Measurements from ENCODE around the gene PLA2G12A. TPM values are rescaled to one million over a fixed set of nuclear protein-coding genes. Genes with fewer than 3 reads are reported as not detected.

Gene PLA2G12A
- total and polyA plus RNA-seq, 2 experiments from 2014 or later = 14.4 to 44.8 TPM

DNA sequence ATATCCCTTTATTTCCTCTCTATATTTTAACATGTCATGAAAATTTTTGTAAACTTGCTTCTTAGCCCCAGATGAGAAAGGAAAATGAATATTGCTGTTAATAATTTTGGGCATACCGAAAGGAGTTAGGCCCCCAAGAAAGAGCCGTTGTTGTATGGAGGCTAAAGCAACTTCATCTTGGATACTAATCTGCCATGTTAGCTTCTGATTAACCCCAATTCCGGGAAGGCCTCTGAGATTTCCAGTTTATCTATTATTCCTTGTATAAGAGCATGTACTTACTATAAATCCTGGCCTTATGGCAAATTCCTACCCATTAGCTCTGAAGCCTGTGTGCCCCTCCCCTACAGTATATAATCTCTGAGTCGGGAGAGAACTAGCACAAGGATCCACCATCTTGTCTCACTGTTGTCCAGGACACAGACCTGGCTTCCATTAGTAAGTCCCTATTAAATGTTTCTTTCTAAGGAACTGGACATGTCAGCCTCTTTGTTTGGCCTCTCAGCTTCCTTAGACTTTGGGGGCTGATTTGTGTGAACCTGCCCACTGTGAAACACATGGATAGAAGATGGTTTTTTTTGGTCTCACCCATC lies 20.9 kb upstream of the PLA2G12A start:
- no peak for TF ChIP-seq EZH2phosphoT487 (IDR thresholded peaks at IDR 0.05; ENCODE audit: insufficient read depth, low read depth)
- no peak for TF ChIP-seq EZH2 (IDR thresholded peaks at IDR 0.05; ENCODE audit: insufficient read depth, poor library complexity, severe bottlenecking)
- Histone ChIP-seq H4K20me1 (ENCODE audit: insufficient read depth) (no peaks in the 10 kb centered on the region), H3K27me3 (replicated peaks; ENCODE audit: insufficient read depth) (no peaks in the 10 kb centered on the region), H3K27ac (no peak overlapping the region), H2AFZ (no peak overlapping the region), H3K79me2 (ENCODE audit: insufficient read depth) (no peaks in the 10 kb centered on the region), H3K9me2 (ENCODE audit: insufficient read depth) (no peaks in the 10 kb centered on the region), H3K36me3 (ENCODE audit: low read depth) (no peaks in the 10 kb centered on the region), H3K9me3 (ENCODE audit: low read depth) (no peaks in the 10 kb centered on the region), H3K4me1 (ENCODE audit: insufficient read depth) (no peaks in the 10 kb centered on the region), H3F3A (ENCODE audit: insufficient read depth) (no peaks in the 10 kb centered on the region), H3K9ac (no peak overlapping the region), H3K4me2 (ENCODE audit: unreplicated experiment) (no peak overlapping the region), H3K4me3 (no peak overlapping the region)
- 57 to 66% methylated on average over 4 of the region's 4 CpGs for WGBS, 2 experiments (ENCODE audit: low coverage in 1 of 2, low lambda C conversion rate in 2 of 2, missing lambda C conversion rate in 2 of 2)
- in situ Hi-C loops (cut with MboI) = no loop called here
- DNase-seq = no peak

DNA sequence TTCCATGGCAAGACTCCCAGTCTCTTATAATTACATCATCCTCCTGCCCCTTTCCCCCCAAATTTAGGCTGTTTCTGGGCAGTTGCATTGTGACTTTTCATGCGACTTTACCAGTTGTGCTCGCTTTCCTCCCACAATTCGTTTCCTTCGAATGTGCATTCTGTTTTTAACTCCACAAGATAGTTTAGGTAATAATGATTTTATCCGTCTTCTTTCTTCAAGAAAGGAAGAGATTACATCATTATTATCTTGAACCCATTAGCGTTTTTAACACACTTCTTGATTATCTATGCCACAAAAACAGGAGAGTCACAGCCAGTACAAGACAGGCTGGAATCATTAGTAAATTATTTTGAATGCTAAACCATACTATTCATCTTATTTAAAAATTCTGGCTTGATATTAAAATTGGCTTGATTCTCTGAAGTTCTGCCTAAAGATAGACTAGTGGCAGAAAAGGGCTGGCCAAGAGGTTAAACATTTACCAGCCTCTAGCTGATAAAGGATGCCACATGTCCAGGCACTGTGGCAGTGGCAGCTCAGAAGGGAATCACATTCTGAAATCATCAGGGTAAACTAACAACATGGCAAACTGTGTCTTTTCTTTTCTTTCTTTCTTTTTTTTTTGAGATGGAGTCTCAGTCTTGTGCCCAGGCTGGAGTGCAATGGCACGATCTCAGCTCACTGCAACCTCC lies 19.7 kb upstream of the PLA2G12A start:
- Histone ChIP-seq H3K27ac (no peak overlapping the region), H3F3A (ENCODE audit: insufficient read depth) (no peaks in the 10 kb centered on the region), H3K9me3 (ENCODE audit: low read depth) (no peaks in the 10 kb centered on the region), H2AFZ (no peak overlapping the region), H3K4me1 (ENCODE audit: insufficient read depth) (no peaks in the 10 kb centered on the region), H3K27me3 (replicated peaks; ENCODE audit: insufficient read depth) (peaks cover 7% of the 10 kb centered on the region; the same call in 1 of the 2 replicates), H3K9me2 (ENCODE audit: insufficient read depth) (no peaks in the 10 kb centered on the region), H3K4me2 (ENCODE audit: unreplicated experiment) (no peak overlapping the region), H3K4me3 (no peak overlapping the region), H3K9ac (no peak overlapping the region), H3K79me2 (ENCODE audit: insufficient read depth) (no peaks in the 10 kb centered on the region), H3K36me3 (ENCODE audit: low read depth) (no peaks in the 10 kb centered on the region), H4K20me1 (ENCODE audit: insufficient read depth) (no peaks in the 10 kb centered on the region)
- TF ChIP-seq EZH2 (IDR thresholded peaks at IDR 0.05; ENCODE audit: insufficient read depth, poor library complexity, severe bottlenecking) = no peak
- TF ChIP-seq EZH2phosphoT487 (IDR thresholded peaks at IDR 0.05; ENCODE audit: insufficient read depth, low read depth) = no peak
- in situ Hi-C loops (cut with MboI) = no loop called here
- 58% methylated on average over 7 of the region's 7 CpGs for WGBS, 2 experiments (ENCODE audit: low coverage in 1 of 2, low lambda C conversion rate in 2 of 2, missing lambda C conversion rate in 2 of 2)
- no peak for DNase-seq

DNA sequence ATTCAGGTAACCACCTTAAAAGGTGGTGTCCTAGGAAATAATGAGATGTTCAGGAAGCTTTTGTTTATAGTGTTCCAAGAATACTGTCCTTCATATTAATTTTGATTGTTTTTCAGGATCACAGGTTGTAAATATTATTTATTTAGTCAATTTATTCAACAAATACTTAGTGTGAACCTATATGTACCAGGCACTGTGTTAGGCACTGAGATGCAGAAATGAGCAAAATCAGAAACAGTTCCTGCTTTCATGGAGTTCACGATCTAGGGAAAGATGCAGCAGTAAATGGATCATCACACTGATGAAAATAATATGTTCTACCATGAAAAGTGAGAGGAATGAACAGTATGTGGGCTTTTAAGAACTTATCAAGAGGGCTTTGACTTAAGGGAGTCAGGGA lies 18.2 kb upstream of the PLA2G12A start:
- no peaks in the 10 kb centered on the region for H3K79me2 ChIP-seq (ENCODE audit: insufficient read depth)
- no peaks in the 10 kb centered on the region for H3K9me3 ChIP-seq (ENCODE audit: low read depth)
- DNase-seq = no peak
- H3K9ac ChIP-seq = no peak overlapping the region
- H3K4me2 ChIP-seq (ENCODE audit: unreplicated experiment) = no peak overlapping the region
- H3K27ac ChIP-seq = no peak overlapping the region
- no peaks in the 10 kb centered on the region for H3K4me1 ChIP-seq (ENCODE audit: insufficient read depth)
- H2AFZ ChIP-seq = no peak overlapping the region
- no peaks in the 10 kb centered on the region for H4K20me1 ChIP-seq (ENCODE audit: insufficient read depth)
- H3K4me3 ChIP-seq = no peak overlapping the region
- in situ Hi-C loops (cut with MboI) = no loop called here
- no peak for TF ChIP-seq EZH2 (IDR thresholded peaks at IDR 0.05; ENCODE audit: insufficient read depth, poor library complexity, severe bottlenecking)
- no peak for TF ChIP-seq EZH2phosphoT487 (IDR thresholded peaks at IDR 0.05; ENCODE audit: insufficient read depth, low read depth)
- H3K27me3 ChIP-seq (replicated peaks; ENCODE audit: insufficient read depth) = peaks cover 14% of the 10 kb centered on the region; the same call in 1 of the 2 replicates
- H3K9me2 ChIP-seq (ENCODE audit: insufficient read depth) = no peaks in the 10 kb centered on the region
- no peaks in the 10 kb centered on the region for H3K36me3 ChIP-seq (ENCODE audit: low read depth)
- WGBS, 2 experiments (ENCODE audit: low coverage in 1 of 2, low lambda C conversion rate in 2 of 2, missing lambda C conversion rate in 2 of 2) = 60 to 75% methylated on average over 1 of the region's 1 CpG
- no peaks in the 10 kb centered on the region for H3F3A ChIP-seq (ENCODE audit: insufficient read depth)

DNA sequence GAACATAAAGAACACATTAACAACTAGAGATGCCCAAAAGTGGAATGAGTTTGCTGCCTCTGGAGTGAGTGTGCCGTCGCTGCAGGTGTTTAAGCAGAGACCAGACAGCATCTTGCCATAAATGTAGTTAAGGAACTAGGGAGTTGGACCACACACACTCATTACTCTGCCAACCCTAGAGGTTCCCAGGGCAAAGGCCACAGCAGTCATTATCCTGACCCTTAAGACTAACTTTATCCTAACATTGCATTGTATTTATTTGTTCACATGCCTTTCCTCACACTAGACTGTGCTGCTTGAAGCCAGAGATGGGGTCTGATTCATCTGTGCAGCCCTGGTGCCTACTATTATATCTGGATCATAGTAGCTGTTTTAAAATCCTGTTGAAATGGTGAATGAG lies 16.9 kb upstream of the PLA2G12A start:
- no peaks in the 10 kb centered on the region for H3K9me3 ChIP-seq (ENCODE audit: low read depth)
- H3K27me3 ChIP-seq (replicated peaks; ENCODE audit: insufficient read depth) = peaks cover 16% of the 10 kb centered on the region; the same call in 1 of the 2 replicates
- no peak overlapping the region for H3K9ac ChIP-seq
- H3K27ac ChIP-seq = no peak overlapping the region
- H3K79me2 ChIP-seq (ENCODE audit: insufficient read depth) = no peaks in the 10 kb centered on the region
- no peaks in the 10 kb centered on the region for H3K9me2 ChIP-seq (ENCODE audit: insufficient read depth)
- H3K4me3 ChIP-seq = no peak overlapping the region
- no peak overlapping the region for H3K4me2 ChIP-seq (ENCODE audit: unreplicated experiment)
- in situ Hi-C loops (cut with MboI) = no loop called here
- no peak for DNase-seq
- no peaks in the 10 kb centered on the region for H3F3A ChIP-seq (ENCODE audit: insufficient read depth)
- no peaks in the 10 kb centered on the region for H4K20me1 ChIP-seq (ENCODE audit: insufficient read depth)
- 28 to 53% methylated on average over 2 of the region's 2 CpGs for WGBS, 2 experiments (ENCODE audit: low coverage in 1 of 2, low lambda C conversion rate in 2 of 2, missing lambda C conversion rate in 2 of 2)
- H3K36me3 ChIP-seq (ENCODE audit: low read depth) = no peaks in the 10 kb centered on the region
- no peaks in the 10 kb centered on the region for H3K4me1 ChIP-seq (ENCODE audit: insufficient read depth)
- no peak overlapping the region for H2AFZ ChIP-seq
- TF ChIP-seq EZH2phosphoT487 (IDR thresholded peaks at IDR 0.05; ENCODE audit: insufficient read depth, low read depth) = no peak
- TF ChIP-seq EZH2 (IDR thresholded peaks at IDR 0.05; ENCODE audit: insufficient read depth, poor library complexity, severe bottlenecking) = no peak

Measured in GM23248 (cell line).